ENCODE results near the gene YAF2. TPM values are rescaled to one million over a fixed set of nuclear protein-coding genes. Genes with fewer than 3 reads are reported as not detected.
"Not testable (repeated sequence)": the region's sequence is repeated elsewhere in the genome, so short reads cannot be mapped to it uniquely, and the experiment has no call there.

The YAF2 gene
- total and polyA plus RNA-seq, 2 experiments from 2014 or later = 1.0 TPM

GRCh38 chr12:42227525-42227924, 10.5 kb downstream of the YAF2 start:
- not testable (repeated sequence) for H3K4me1 Mint-ChIP-seq; H3K4me2 ChIP-seq; H2AFZ ChIP-seq; H3F3A ChIP-seq (replicated peaks; ENCODE audit: low read depth); H3K27ac Mint-ChIP-seq; H3K4me3 Mint-ChIP-seq; H3K27me3 Mint-ChIP-seq (ENCODE audit: insufficient read depth, low read depth, poor library complexity); H3K27ac ChIP-seq (ENCODE audit: low read depth); H3K79me2 ChIP-seq (replicated peaks; ENCODE audit: insufficient read depth); H3K9me2 ChIP-seq (ENCODE audit: insufficient read depth); H3K4me1 ChIP-seq (ENCODE audit: insufficient read depth); DNase-seq (ENCODE audit: low spot score); H3K4me3 ChIP-seq; H3K36me3 Mint-ChIP-seq (ENCODE audit: low read depth); H3K36me3 ChIP-seq (ENCODE audit: insufficient read depth); ATAC-seq; H4K20me1 ChIP-seq (replicated peaks; ENCODE audit: insufficient read depth)
- peaks cover 22% of the 10 kb centered on the region for H3K27me3 ChIP-seq (ENCODE audit: insufficient read depth)
- H3K9me3 Mint-ChIP-seq = peaks cover 21% of the 10 kb centered on the region

- DNase-seq (ENCODE audit: low spot score); H3K4me2 ChIP-seq; H3K27ac ChIP-seq (ENCODE audit: low read depth); H3K4me1 Mint-ChIP-seq; H3K27me3 Mint-ChIP-seq (ENCODE audit: insufficient read depth, low read depth, poor library complexity); H3K9me2 ChIP-seq (ENCODE audit: insufficient read depth); H3K27ac Mint-ChIP-seq; H2AFZ ChIP-seq; H3K79me2 ChIP-seq (replicated peaks; ENCODE audit: insufficient read depth); ATAC-seq; H4K20me1 ChIP-seq (replicated peaks; ENCODE audit: insufficient read depth); H3K4me3 Mint-ChIP-seq; H3K4me1 ChIP-seq (ENCODE audit: insufficient read depth); H3K36me3 ChIP-seq (ENCODE audit: insufficient read depth); H3F3A ChIP-seq (replicated peaks; ENCODE audit: low read depth); H3K27me3 ChIP-seq (ENCODE audit: insufficient read depth); H3K36me3 Mint-ChIP-seq (ENCODE audit: low read depth); H3K4me3 ChIP-seq: not testable (repeated sequence)
- peaks cover 20% of the 10 kb centered on the region for H3K9me3 Mint-ChIP-seq
These were observed 13.5 kb downstream of the YAF2 start for GRCh38 chr12:42224501-42224900.

DNA sequence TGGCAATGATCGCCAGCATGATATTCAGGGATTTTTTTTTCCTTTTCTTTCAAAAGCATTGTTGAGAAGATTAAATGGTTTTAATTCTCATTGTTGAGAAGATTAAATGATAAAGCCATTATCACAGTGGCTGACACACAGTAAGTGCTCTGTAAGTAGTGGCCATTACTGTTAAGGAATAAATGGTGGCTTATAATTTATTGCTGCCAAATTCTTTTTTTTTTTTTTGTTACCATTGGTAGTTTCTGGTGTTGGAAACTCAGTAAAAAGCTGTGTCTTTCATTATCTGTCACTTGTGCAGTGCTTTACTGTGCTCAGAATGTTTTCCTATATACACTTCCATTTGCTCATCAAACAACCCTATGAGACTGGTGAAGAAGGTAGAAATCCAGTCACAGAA, 15.3 kb downstream of the YAF2 start:
- ATAC-seq (no peak), DNase-seq (ENCODE audit: low spot score) (no peak)
- Mint-ChIP-seq H3K9me3 (peaks cover 18% of the 10 kb centered on the region), H3K36me3 (ENCODE audit: low read depth) (peaks cover 6% of the 10 kb centered on the region), H3K4me3 (no peak overlapping the region), H3K27me3 (ENCODE audit: insufficient read depth, low read depth, poor library complexity) (no peaks in the 10 kb centered on the region), H3K4me1 (no peaks in the 10 kb centered on the region; the same call in 2 of the 3 replicates), H3K27ac (no peak overlapping the region)
- H3K4me2 ChIP-seq = no peak overlapping the region
- no peaks in the 10 kb centered on the region for H3K27me3 ChIP-seq (ENCODE audit: insufficient read depth)
- H3K36me3 ChIP-seq (ENCODE audit: insufficient read depth) = no peaks in the 10 kb centered on the region
- no peaks in the 10 kb centered on the region for H3K9me2 ChIP-seq (ENCODE audit: insufficient read depth)
- no peak overlapping the region for H3K27ac ChIP-seq (ENCODE audit: low read depth)
- no peaks in the 10 kb centered on the region for H3K4me1 ChIP-seq (ENCODE audit: insufficient read depth)
- H3K79me2 ChIP-seq (replicated peaks; ENCODE audit: insufficient read depth) = no peaks in the 10 kb centered on the region
- no peaks in the 10 kb centered on the region; the same call in 1 of the 2 replicates for H4K20me1 ChIP-seq (replicated peaks; ENCODE audit: insufficient read depth)
- H2AFZ ChIP-seq = no peak overlapping the region
- H3K4me3 ChIP-seq = no peak overlapping the region
- no peaks in the 10 kb centered on the region for H3F3A ChIP-seq (replicated peaks; ENCODE audit: low read depth)
- no peak for TF ChIP-seq CREB1 (CRISPR knock-in tag; IDR thresholded peaks at IDR 0.05; ENCODE audit: low read depth)
- no peak for TF ChIP-seq POLR2AphosphoS5 (IDR thresholded peaks at IDR 0.05; ENCODE audit: low read depth)
- TF ChIP-seq, protein P1, sequence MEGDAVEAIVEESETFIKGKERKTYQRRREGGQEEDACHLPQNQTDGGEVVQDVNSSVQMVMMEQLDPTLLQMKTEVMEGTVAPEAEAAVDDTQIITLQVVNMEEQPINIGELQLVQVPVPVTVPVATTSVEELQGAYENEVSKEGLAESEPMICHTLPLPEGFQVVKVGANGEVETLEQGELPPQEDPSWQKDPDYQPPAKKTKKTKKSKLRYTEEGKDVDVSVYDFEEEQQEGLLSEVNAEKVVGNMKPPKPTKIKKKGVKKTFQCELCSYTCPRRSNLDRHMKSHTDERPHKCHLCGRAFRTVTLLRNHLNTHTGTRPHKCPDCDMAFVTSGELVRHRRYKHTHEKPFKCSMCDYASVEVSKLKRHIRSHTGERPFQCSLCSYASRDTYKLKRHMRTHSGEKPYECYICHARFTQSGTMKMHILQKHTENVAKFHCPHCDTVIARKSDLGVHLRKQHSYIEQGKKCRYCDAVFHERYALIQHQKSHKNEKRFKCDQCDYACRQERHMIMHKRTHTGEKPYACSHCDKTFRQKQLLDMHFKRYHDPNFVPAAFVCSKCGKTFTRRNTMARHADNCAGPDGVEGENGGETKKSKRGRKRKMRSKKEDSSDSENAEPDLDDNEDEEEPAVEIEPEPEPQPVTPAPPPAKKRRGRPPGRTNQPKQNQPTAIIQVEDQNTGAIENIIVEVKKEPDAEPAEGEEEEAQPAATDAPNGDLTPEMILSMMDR (conservative IDR thresholded peaks at IDR 0.05; ENCODE audit: low read depth in 2 of 2) = no peak
- TF ChIP-seq EZH2phosphoT487 (IDR thresholded peaks at IDR 0.05; ENCODE audit: unreplicated experiment) = no peak
- TF ChIP-seq, protein P2, sequence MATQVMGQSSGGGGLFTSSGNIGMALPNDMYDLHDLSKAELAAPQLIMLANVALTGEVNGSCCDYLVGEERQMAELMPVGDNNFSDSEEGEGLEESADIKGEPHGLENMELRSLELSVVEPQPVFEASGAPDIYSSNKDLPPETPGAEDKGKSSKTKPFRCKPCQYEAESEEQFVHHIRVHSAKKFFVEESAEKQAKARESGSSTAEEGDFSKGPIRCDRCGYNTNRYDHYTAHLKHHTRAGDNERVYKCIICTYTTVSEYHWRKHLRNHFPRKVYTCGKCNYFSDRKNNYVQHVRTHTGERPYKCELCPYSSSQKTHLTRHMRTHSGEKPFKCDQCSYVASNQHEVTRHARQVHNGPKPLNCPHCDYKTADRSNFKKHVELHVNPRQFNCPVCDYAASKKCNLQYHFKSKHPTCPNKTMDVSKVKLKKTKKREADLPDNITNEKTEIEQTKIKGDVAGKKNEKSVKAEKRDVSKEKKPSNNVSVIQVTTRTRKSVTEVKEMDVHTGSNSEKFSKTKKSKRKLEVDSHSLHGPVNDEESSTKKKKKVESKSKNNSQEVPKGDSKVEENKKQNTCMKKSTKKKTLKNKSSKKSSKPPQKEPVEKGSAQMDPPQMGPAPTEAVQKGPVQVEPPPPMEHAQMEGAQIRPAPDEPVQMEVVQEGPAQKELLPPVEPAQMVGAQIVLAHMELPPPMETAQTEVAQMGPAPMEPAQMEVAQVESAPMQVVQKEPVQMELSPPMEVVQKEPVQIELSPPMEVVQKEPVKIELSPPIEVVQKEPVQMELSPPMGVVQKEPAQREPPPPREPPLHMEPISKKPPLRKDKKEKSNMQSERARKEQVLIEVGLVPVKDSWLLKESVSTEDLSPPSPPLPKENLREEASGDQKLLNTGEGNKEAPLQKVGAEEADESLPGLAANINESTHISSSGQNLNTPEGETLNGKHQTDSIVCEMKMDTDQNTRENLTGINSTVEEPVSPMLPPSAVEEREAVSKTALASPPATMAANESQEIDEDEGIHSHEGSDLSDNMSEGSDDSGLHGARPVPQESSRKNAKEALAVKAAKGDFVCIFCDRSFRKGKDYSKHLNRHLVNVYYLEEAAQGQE (IDR thresholded peaks at IDR 0.05; ENCODE audit: unreplicated experiment) = no peak
- TF ChIP-seq STAT1 (IDR thresholded peaks at IDR 0.05; ENCODE audit: unreplicated experiment) = no peak
